K562 (cell line): Measurements from ENCODE around the gene MAPKAPK2. TPM values are rescaled to one million over a fixed set of nuclear protein-coding genes. Genes with fewer than 3 reads are reported as not detected.
A peak's percentile ranks its signal among the peaks of the same experiment; 100 is the strongest.

Source experiments
- BCOR ChIP-seq: fragments of 450-650 bp; IDR thresholded peaks from 2 replicates; pipeline ENCODE4 v1.6.1; 2016
- BDP1 ChIP-seq: IDR thresholded peaks from 3 replicates; pipeline ENCODE4 v1.6.1; 2011; ENCODE audit not compliant: insufficient read length, insufficient read depth
- CEBPZ ChIP-seq: fragments of 150-350 bp; IDR thresholded peaks from 2 replicates; pipeline ENCODE4 v1.6.1; 2014; ENCODE audit warnings: low read depth, mild to moderate bottlenecking, low read length, borderline replicate concordance
- E2F5 ChIP-seq: sonication (generic); formaldehyde crosslinking; IDR thresholded peaks from 2 replicates; pipeline ENCODE4 v1.8.0; 2022; ENCODE audit warnings: mild to moderate bottlenecking, missing genetic modification reagents
- GABPB1 ChIP-seq: sonication (generic); formaldehyde crosslinking; IDR thresholded peaks from 2 replicates; pipeline ENCODE4 v1.8.0; 2022; ENCODE audit warnings: mild to moderate bottlenecking, missing genetic modification reagents
- KLF10 ChIP-seq: fragments of 250-450 bp; sonication (Bioruptor Pico); IDR thresholded peaks from 2 replicates; pipeline ENCODE4 v1.6.1; 2021; ENCODE audit warnings: matching md5 sums
- RHOXF2B ChIP-seq: fragments of 250-450 bp; sonication (Bioruptor Pico); conservative IDR thresholded peaks from 2 replicates; pipeline ENCODE4 v1.5.1; 2021
- SFPQ ChIP-seq: fragments of 200-400 bp; formaldehyde crosslinking; IDR thresholded peaks from 2 replicates; pipeline ENCODE4 v1.6.1; 2017; ENCODE audit warnings: mild to moderate bottlenecking, low read depth, low read length, moderate library complexity
- ZBTB5 ChIP-seq: fragments of 450-650 bp; IDR thresholded peaks from 2 replicates; pipeline ENCODE4 v1.6.1; 2017; ENCODE audit warnings: antibody characterized with exemption
- ZNF121 ChIP-seq: sonication (generic); formaldehyde crosslinking; conservative IDR thresholded peaks from 2 replicates; pipeline ENCODE4 v1.8.0; 2022; ENCODE audit warnings: missing genetic modification reagents
- ZNF586 ChIP-seq: fragments of 450-650 bp; formaldehyde crosslinking; conservative IDR thresholded peaks from 2 replicates; pipeline ENCODE4 v1.4.0; 2020; ENCODE audit warnings: mild to moderate bottlenecking, moderate library complexity
- polyA plus RNA-seq, 8 experiments: library from polyadenylated mRNA; depleted of rRNA in 4 of 8; stranded (reverse) in 5 of 8; unstranded in 3 of 8; fragments of >200 nt; fragmentation: Nextera tagmentation in 2 of 8; fragmentation: Illumina TruSeq in 1 of 8; extraction: Ambion mirVana in 2 of 8; extraction: Trizol in 1 of 8; gene quantifications; 2 replicates each; pipeline versions ENCODE4 v1.2.1 to v1.2.3, GENCODE V29; 2011 to 2014; ENCODE audit warnings: inconsistent platforms in 1 of 8, missing spikeins in 1 of 8
- total RNA-seq, 7 experiments: library from RNA; depleted of rRNA in 6 of 7; stranded (reverse); fragments of >200 nt in 6 of 7; fragmentation: Illumina TruSeq in 2 of 7; extraction: Trizol in 2 of 7; gene quantifications; 2 replicates each; pipeline versions ENCODE4 v1.2.1 to v1.2.3, GENCODE V29; 2011 to 2021; ENCODE audit warnings: low replicate concordance in 1 of 7
- TF ChIP-seq, protein P1 (sequence below): fragments of 450-650 bp; formaldehyde crosslinking; IDR thresholded peaks from 2 replicates; pipeline ENCODE4 v1.4.0; 2022; ENCODE audit warnings: missing genetic modification characterization
- TF ChIP-seq, protein P2 (sequence below), 2 experiments: fragments of 250-450 bp in 1 of 2; fragments of 450-650 bp in 1 of 2; sonication (Bioruptor Pico) in 1 of 2; IDR thresholded peaks; 2 replicates each; pipeline versions ENCODE4 v1.6.1 to v1.8.0; 2016 to 2021; ENCODE audit warnings: mild to moderate bottlenecking in 2 of 2, moderate library complexity in 2 of 2, missing compliant biosample characterization in 1 of 2, missing genetic modification characterization in 1 of 2

The MAPKAPK2 gene
- total and polyA plus RNA-seq, 9 of the 15 experiments (the other 6 are each of a cell fraction or from before 2014, with no cell fraction given) = 0.63 to 94.2 (median 52.1) TPM

DNA sequence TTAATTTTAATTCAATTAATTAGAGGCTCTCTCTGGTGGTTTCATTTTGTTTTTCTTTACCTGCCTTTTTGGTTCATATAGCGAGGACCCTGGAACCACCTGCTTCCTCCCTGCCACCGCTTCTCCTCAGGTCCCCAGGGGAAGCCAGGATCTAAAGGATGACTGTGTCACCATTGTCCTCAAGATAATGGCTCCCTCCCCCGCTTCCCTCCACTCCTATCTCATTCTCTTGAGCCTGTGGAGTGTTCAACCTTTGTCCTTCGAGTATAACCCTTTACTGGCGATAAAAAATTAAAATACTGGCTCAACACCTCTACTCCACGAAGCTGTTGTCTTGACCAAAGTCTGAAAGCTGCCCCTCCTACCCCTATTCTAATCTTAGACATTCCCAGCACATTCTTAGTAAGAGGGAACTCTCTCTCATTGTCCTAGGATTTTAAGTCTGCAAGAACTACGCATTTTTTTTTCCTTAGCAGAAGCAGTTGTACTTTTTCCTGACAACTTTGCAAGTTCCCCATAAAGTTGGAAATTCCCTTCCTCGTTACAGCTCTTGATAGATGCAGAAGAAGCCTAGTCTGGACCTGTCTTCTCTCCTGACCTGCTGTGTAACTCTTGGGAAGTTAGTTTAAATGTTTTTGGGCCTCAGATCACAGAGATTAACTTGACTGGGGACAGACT is 12.6 kb upstream of the MAPKAPK2 start (continued):
- no peak for TF ChIP-seq SFPQ
- no peak for TF ChIP-seq ZBTB5
- no peak for TF ChIP-seq BDP1
- no peak for TF ChIP-seq RHOXF2B (CRISPR knock-in tag)
- TF ChIP-seq ZNF586 (CRISPR knock-in tag) = no peak
- TF ChIP-seq CEBPZ = no peak
- no peak for TF ChIP-seq ZNF121
- peak; percentile 61; the same call in 1 of the 2 replicates for TF ChIP-seq BCOR
- no peak for TF ChIP-seq GABPB1 (CRISPR knock-in tag)
- TF ChIP-seq, protein P1, sequence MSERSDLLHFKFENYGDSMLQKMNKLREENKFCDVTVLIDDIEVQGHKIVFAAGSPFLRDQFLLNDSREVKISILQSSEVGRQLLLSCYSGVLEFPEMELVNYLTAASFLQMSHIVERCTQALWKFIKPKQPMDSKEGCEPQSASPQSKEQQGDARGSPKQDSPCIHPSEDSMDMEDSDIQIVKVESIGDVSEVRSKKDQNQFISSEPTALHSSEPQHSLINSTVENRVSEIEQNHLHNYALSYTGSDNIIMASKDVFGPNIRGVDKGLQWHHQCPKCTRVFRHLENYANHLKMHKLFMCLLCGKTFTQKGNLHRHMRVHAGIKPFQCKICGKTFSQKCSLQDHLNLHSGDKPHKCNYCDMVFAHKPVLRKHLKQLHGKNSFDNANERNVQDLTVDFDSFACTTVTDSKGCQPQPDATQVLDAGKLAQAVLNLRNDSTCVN (CRISPR knock-in tag) = no peak
- no peak for TF ChIP-seq KLF10
- TF ChIP-seq E2F5 (CRISPR knock-in tag) = no peak
- TF ChIP-seq, protein P2, sequence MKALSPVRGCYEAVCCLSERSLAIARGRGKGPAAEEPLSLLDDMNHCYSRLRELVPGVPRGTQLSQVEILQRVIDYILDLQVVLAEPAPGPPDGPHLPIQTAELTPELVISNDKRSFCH (CRISPR knock-in tag; IDR thresholded peaks at IDR 0.05) = no peak
- TF ChIP-seq, protein P2 (tag; IDR thresholded peaks at IDR 0.05) = 0 out of 2 replicates have a peak, but pooled peaks have one; percentile 49
